Gastrocnemius medialis (tissue), 4 donors: ENCODE measurements around the gene RAD51B.

ENCODE experiments used
- CTCF ChIP-seq, 5 experiments: fragments of 450-650 bp in 3 of 5; fragments of 200-600 bp in 2 of 5; sonication (generic) in 2 of 5; IDR thresholded peaks in 4 of 5; conservative IDR thresholded peaks in 1 of 5; 1 replicate in 4 of 5; 2 replicates in 1 of 5; pipeline ENCODE4 v1.5.1; 2016 to 2019; ENCODE audit warnings: antibody characterized with exemption in 5 of 5, mild to moderate bottlenecking in 3 of 5, moderate library complexity in 3 of 5
- POLR2A ChIP-seq, 2 donors: fragments of 450-650 bp; IDR thresholded peaks; one replicate each; pipeline ENCODE4 v1.6.1; 2017; ENCODE audit warnings: antibody characterized with exemption in 2 of 2, mild to moderate bottlenecking in 2 of 2, moderate library complexity in 2 of 2

- TF ChIP-seq POLR2A (IDR thresholded peaks at IDR 0.05) (no peak), CTCF (IDR thresholded peaks at IDR 0.05 in 4 of 5, conservative IDR thresholded peaks at IDR 0.05 in 1 of 5) (no peak)
These were observed 758.4 kb downstream of the RAD51B start for GRCh38 chr14:68577802-68578541.
